Stomach (tissue), 9 donors: ENCODE data around the gene MAN1A1. TPM values are rescaled to one million over a fixed set of nuclear protein-coding genes. Genes with fewer than 3 reads are reported as not detected.

Experiments used
- DNase-seq, 2 donors: peaks; one replicate each; pipeline versions ENCODE4 v3.0.0 to v3.0.0-alpha.2; 2013 to 2019
- H3K27ac ChIP-seq, 5 donors: fragments of 200-600 bp in 4 of 5; sonication (generic) in 4 of 5; one replicate each; pipeline ENCODE4 v1.5.1; 2013 to 2019; ENCODE audit warnings: mild to moderate bottlenecking in 1 of 5, moderate library complexity in 1 of 5
- H3K27me3 ChIP-seq, 3 donors: fragments of 200-600 bp; sonication (generic); one replicate each; pipeline ENCODE4 v1.5.1; 2017 to 2019; ENCODE audit warnings: mixed run types in 1 of 3
- H3K36me3 ChIP-seq, 4 donors: fragments of 200-600 bp; sonication (generic); 1 replicate in 3 of 4; 2 replicates in 1 of 4; pipeline ENCODE4 v1.5.1; 2016 to 2019
- H3K4me1 ChIP-seq, 4 donors: fragments of 200-600 bp; sonication (generic); one replicate each; pipeline ENCODE4 v1.5.1; 2016 to 2019
- H3K4me3 ChIP-seq, 4 donors: fragments of 200-600 bp; sonication (generic) in 3 of 4; one replicate each; pipeline ENCODE4 v1.5.1; 2016 to 2019; ENCODE audit warnings: mild to moderate bottlenecking in 1 of 4
- H3K9me3 ChIP-seq, 4 donors: fragments of 200-600 bp; sonication (generic); one replicate each; pipeline ENCODE4 v1.5.1; 2016 to 2019
- EP300 ChIP-seq: sonication (generic); formaldehyde crosslinking; IDR thresholded peaks from one replicate; pipeline ENCODE4 v1.6.1; 2017; ENCODE audit warnings: antibody characterized with exemption
- POLR2A ChIP-seq, 4 donors: fragments of 450-650 bp; IDR thresholded peaks; one replicate each; pipeline ENCODE4 v1.6.1; 2016; ENCODE audit warnings: antibody characterized with exemption in 4 of 4, control low read depth in 2 of 4, mild to moderate bottlenecking in 1 of 4, moderate library complexity in 1 of 4
- POLR2AphosphoS5 ChIP-seq, 3 donors: sonication (generic); formaldehyde crosslinking; IDR thresholded peaks; one replicate each; pipeline ENCODE4 v1.6.1; 2016; ENCODE audit warnings: antibody characterized with exemption in 3 of 3
- WGBS, 5 donors: extraction: QIAGEN DNeasy Blood & Tissue Kit in 3 of 5; methylation state at CpG; one replicate each; pipeline versions ENCODE4 v1.1.5 to v1.1.7; 2013 to 2018; 5-methylcytosine and 5-hydroxymethylcytosine counted together
- intact Hi-C: fragments of 100-400 bp; cut with DNase I; formaldehyde crosslinking; loops from one replicate; pipeline ENCODE4 v1.15.1; 2023; ENCODE audit warnings: low total_unique reads
- polyA plus RNA-seq, 3 donors: library from polyadenylated mRNA; stranded (reverse); fragments of 200-250 nt; gene quantifications; one replicate each; pipeline ENCODE4 v1.2.3, GENCODE V29; 2013
- total RNA-seq, 5 donors: library from RNA; depleted of rRNA; stranded (reverse); fragments of >200 nt; gene quantifications; one replicate each; pipeline versions ENCODE4 v1.1.0 to v1.2.3, GENCODE V29; 2014 to 2016
- TF ChIP-seq, protein P1 (sequence below), 7 experiments: fragments of 450-650 bp in 4 of 7; fragments of 200-600 bp in 3 of 7; sonication (generic) in 3 of 7; IDR thresholded peaks; one replicate each; pipeline ENCODE4 v1.5.1; 2016 to 2019; ENCODE audit warnings: antibody characterized with exemption in 7 of 7, control low read depth in 2 of 7, mild to moderate bottlenecking in 1 of 7
- donor health status: healthy with polysubstance abuse.
- donor health status: Bipolar disorder and iron deficiency.
- donor health status: healthy.

MAN1A1 gene
- total and polyA plus RNA-seq, 8 donors: 8.0 to 132 (median 47.9) TPM

- H3K27ac ChIP-seq: no peak overlapping the region
- DNase-seq: no peak
- TF ChIP-seq, protein P1, sequence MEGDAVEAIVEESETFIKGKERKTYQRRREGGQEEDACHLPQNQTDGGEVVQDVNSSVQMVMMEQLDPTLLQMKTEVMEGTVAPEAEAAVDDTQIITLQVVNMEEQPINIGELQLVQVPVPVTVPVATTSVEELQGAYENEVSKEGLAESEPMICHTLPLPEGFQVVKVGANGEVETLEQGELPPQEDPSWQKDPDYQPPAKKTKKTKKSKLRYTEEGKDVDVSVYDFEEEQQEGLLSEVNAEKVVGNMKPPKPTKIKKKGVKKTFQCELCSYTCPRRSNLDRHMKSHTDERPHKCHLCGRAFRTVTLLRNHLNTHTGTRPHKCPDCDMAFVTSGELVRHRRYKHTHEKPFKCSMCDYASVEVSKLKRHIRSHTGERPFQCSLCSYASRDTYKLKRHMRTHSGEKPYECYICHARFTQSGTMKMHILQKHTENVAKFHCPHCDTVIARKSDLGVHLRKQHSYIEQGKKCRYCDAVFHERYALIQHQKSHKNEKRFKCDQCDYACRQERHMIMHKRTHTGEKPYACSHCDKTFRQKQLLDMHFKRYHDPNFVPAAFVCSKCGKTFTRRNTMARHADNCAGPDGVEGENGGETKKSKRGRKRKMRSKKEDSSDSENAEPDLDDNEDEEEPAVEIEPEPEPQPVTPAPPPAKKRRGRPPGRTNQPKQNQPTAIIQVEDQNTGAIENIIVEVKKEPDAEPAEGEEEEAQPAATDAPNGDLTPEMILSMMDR (IDR thresholded peaks at IDR 0.05): no peak
- TF ChIP-seq EP300: no peak
- no peak for TF ChIP-seq POLR2AphosphoS5 (IDR thresholded peaks at IDR 0.05)
- no peak for TF ChIP-seq POLR2A (IDR thresholded peaks at IDR 0.05)
- no peaks in the 10 kb centered on the region for H3K36me3 ChIP-seq
- H3K9me3 ChIP-seq: peaks cover 0 to under 1% (median 0%) of the 10 kb centered on the region in 4 donors
- no peak overlapping the region for H3K4me3 ChIP-seq
- intact Hi-C loops: no loop called here
- 74 to 87% (median 82%) methylated on average over 2 of the region's 2 CpGs for WGBS, 5 donors
- H3K4me1 ChIP-seq: peaks cover 0 to 13% (median 5%) of the 10 kb centered on the region in 4 donors
- H3K27me3 ChIP-seq: no peaks in the 10 kb centered on the region
Observed at GRCh38 chr6:119276211-119276610, 73.3 kb downstream of the MAN1A1 start.

DNA sequence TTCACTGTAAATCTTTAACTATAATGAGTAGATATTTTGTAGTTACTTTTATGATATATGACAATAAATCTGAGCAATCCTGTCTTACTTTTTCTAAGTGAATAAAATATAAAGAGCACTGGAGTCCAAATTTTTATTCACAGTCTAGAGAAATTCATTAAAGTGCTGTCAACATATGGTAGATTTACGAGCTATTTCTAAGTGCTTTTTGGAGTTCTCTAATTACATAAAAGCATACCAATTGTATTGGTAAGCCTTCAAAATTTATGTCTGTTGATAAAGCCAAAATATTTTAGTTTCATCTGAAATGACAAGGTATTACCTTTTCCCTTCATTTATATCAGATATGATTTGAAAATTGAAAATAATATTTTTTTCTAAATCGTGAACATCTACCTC lies 75.4 kb downstream of the MAN1A1 start:
- intact Hi-C loops: no loop called here
- Histone ChIP-seq H3K4me3 (no peak overlapping the region), H3K4me1 (peaks cover 0 to 13% (median 5%) of the 10 kb centered on the region in 4 donors), H3K9me3 (peaks cover 0 to 11% (median 6%) of the 10 kb centered on the region in 4 donors), H3K36me3 (peaks cover 0 to 12% (median 4%) of the 10 kb centered on the region in 4 donors), H3K27me3 (no peaks in the 10 kb centered on the region), H3K27ac (no peak overlapping the region)
- TF ChIP-seq EP300 (no peak), POLR2A (IDR thresholded peaks at IDR 0.05) (no peak), POLR2AphosphoS5 (IDR thresholded peaks at IDR 0.05) (no peak)
- TF ChIP-seq, protein P1 (IDR thresholded peaks at IDR 0.05): no peak
- 85 to 98% (median 94%) methylated on average over 2 of the region's 2 CpGs for WGBS, 5 donors
- no peak for DNase-seq

DNA sequence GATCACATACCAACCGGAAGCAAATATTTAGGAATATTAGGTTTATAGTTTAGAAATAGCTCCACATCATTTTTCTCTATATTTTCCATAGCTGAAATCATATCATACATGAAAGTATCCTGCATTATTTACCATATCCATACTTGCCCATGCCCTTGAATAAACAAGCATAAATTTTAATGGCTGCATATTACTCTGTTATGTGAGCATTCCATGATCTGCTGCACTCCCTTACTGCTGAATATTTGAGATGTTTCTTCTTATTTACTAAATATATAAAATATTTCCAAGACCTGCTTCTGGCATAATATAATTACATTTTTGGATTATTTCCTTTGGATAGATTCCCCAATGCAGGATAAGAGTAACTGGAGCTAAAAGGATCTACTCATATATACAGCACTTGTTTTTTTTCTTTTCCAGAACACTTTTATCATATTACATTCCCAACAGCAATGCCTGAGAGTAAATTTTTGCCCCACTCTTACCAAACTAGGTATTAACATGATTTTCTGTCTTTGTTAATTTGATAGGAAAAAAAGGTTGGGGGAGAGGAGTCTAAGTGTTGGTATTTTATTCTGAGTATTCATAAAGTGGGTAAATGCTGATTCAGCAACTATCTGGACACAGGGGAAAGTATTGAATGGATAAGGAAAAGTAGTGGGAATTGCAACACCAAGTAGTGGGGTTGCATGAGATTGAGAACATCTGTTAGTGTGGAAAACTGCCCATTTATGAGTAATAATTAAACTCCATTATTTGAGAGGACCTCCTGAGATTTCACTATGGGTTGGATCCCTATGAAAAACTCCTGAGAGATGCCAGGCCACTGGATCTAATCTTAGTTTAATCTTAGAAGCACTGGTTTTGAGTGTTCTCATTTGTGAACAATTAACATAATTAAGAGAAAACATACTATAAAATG lies 76.0 kb downstream of the MAN1A1 start:
- intact Hi-C loops: no loop called here
- H3K4me3 ChIP-seq: no peak overlapping the region
- no peaks in the 10 kb centered on the region for H3K27me3 ChIP-seq
- H3K4me1 ChIP-seq: peaks cover 0 to 13% (median 4%) of the 10 kb centered on the region in 4 donors
- 95 to 100% (median 97%) methylated on average over 1 of the region's 1 CpG for WGBS, 5 donors
- H3K27ac ChIP-seq: no peak overlapping the region
- peaks cover 0 to 18% (median 10%) of the 10 kb centered on the region in 4 donors for H3K36me3 ChIP-seq
- DNase-seq: peak in 1 of 2 donors; percentile 26
- TF ChIP-seq POLR2AphosphoS5 (IDR thresholded peaks at IDR 0.05): peak in 1 of 3 donors; percentile 28
- TF ChIP-seq POLR2A (IDR thresholded peaks at IDR 0.05): no peak
- peaks cover 0 to 11% (median 6%) of the 10 kb centered on the region in 4 donors for H3K9me3 ChIP-seq

DNA sequence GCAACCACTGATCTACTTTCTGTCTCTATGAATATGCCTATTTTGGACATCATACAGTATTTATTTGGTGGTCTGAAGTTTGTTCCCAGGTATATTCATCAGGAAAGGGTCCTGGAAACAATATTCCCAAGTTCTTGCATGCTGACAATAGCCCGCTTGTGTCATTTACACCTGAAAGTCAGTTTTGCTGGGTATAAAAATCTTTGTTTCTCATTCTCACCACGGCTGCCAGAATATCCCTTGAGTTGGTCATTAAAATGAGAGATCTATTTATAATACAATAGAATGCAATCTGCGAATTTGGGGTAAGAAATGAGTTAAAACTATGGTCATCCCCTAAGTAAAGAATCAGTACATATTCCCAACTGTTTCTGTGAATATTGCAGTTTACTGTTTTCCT lies 79.0 kb downstream of the MAN1A1 start:
- Histone ChIP-seq H3K4me1 (peaks cover 0 to 10% (median 4%) of the 10 kb centered on the region in 4 donors), H3K27me3 (no peaks in the 10 kb centered on the region), H3K36me3 (peaks cover 0 to 20% (median 12%) of the 10 kb centered on the region in 4 donors), H3K4me3 (no peak overlapping the region), H3K27ac (no peak overlapping the region), H3K9me3 (peaks cover 0 to 11% (median 6%) of the 10 kb centered on the region in 4 donors)
- DNase-seq: no peak
- 92 to 96% (median 96%) methylated on average over 3 of the region's 3 CpGs for WGBS, 5 donors
- TF ChIP-seq POLR2A (IDR thresholded peaks at IDR 0.05) (no peak), EP300 (no peak), POLR2AphosphoS5 (IDR thresholded peaks at IDR 0.05) (no peak)
- TF ChIP-seq, protein P1 (IDR thresholded peaks at IDR 0.05): no peak
- intact Hi-C loops: no loop called here
